ENCODE results near the gene GPR107. TPM values are rescaled to one million over a fixed set of nuclear protein-coding genes. Genes with fewer than 3 reads are reported as not detected.
A peak's percentile ranks its signal among the peaks of the same experiment; 100 is the strongest.

The GPR107 gene
- total RNA-seq, 1 donor from 2014 or later, result 25.5 TPM

- no peaks in the 10 kb centered on the region for H3K27me3 ChIP-seq
- no peak for DNase-seq (ENCODE audit: extremely low spot score in 2 of 2)
- TF ChIP-seq POLR2AphosphoS5 (IDR thresholded peaks at IDR 0.05; ENCODE audit: insufficient read depth in 1 of 2, low read depth in 1 of 2), result no peak
- no peaks in the 10 kb centered on the region for H3K9me3 ChIP-seq
- H3K27ac ChIP-seq, result no peak overlapping the region
- no peak overlapping the region for H3K4me3 ChIP-seq
- intact Hi-C loops (cut with DNase I), result no loop called here
- peaks cover 0 to 8% of the 10 kb centered on the region in 2 donors for H3K36me3 ChIP-seq
- H3K4me1 ChIP-seq, result peaks cover 20% of the 10 kb centered on the region
Measured at GRCh38 chr9:130116346-130116745, 62.6 kb downstream of the GPR107 start.

GRCh38 chr9:130117376-130117775 is 63.7 kb downstream of the GPR107 start:
- no peak for TF ChIP-seq POLR2A (IDR thresholded peaks at IDR 0.05)
- TF ChIP-seq CTCF (IDR thresholded peaks at IDR 0.05), result no peak
- TF ChIP-seq POLR2AphosphoS5 (IDR thresholded peaks at IDR 0.05; ENCODE audit: insufficient read depth in 1 of 2, low read depth in 1 of 2), result no peak
- H3K9me3 ChIP-seq, result no peaks in the 10 kb centered on the region
- peaks cover 20% of the 10 kb centered on the region for H3K4me1 ChIP-seq
- intact Hi-C loops (cut with DNase I), result no loop called here
- no peak for DNase-seq (ENCODE audit: extremely low spot score in 2 of 2)
- no peak overlapping the region for H3K4me3 ChIP-seq
- H3K36me3 ChIP-seq, result peaks cover 0 to 14% of the 10 kb centered on the region in 2 donors
- peak overlapping the region; percentile 56 for H3K27ac ChIP-seq
- H3K27me3 ChIP-seq, result no peaks in the 10 kb centered on the region

GRCh38 chr9:130117816-130118632 is 64.3 kb downstream of the GPR107 start:
- Histone ChIP-seq H3K4me1 (peaks cover 20% of the 10 kb centered on the region), H3K27ac (peak overlapping the region; percentile 56), H3K36me3 (peaks cover 0 to 21% of the 10 kb centered on the region in 2 donors)

GRCh38 chr9:130118841-130119518 is 65.3 kb downstream of the GPR107 start:
- Histone ChIP-seq H3K27ac (peak overlapping the region; percentile 56), H3K36me3 (peaks cover 0 to 21% of the 10 kb centered on the region in 2 donors), H3K4me3 (no peak overlapping the region), H3K9me3 (no peaks in the 10 kb centered on the region), H3K27me3 (no peaks in the 10 kb centered on the region), H3K4me1 (peaks cover 20% of the 10 kb centered on the region)
- intact Hi-C loops (cut with DNase I), result no loop called here
- DNase-seq (ENCODE audit: extremely low spot score in 2 of 2), result no peak
- TF ChIP-seq CTCF (IDR thresholded peaks at IDR 0.05), result no peak
- TF ChIP-seq POLR2AphosphoS5 (IDR thresholded peaks at IDR 0.05; ENCODE audit: insufficient read depth in 1 of 2, low read depth in 1 of 2), result peak in 1 of 2 donors; percentile 19

More at GRCh38 chr9:130117816-130118632, 64.3 kb downstream of the GPR107 start:
- DNase-seq (ENCODE audit: extremely low spot score in 2 of 2), result no peak
- TF ChIP-seq POLR2AphosphoS5 (IDR thresholded peaks at IDR 0.05; ENCODE audit: insufficient read depth in 1 of 2, low read depth in 1 of 2) (no peak), POLR2A (IDR thresholded peaks at IDR 0.05) (no peak), CTCF (IDR thresholded peaks at IDR 0.05) (no peak)
- intact Hi-C loops (cut with DNase I), result no loop called here
- Histone ChIP-seq H3K27me3 (no peaks in the 10 kb centered on the region), H3K9me3 (no peaks in the 10 kb centered on the region), H3K4me3 (no peak overlapping the region)

GRCh38 chr9:130119519-130120298 is 66.0 kb downstream of the GPR107 start:
- no peak overlapping the region for H3K27ac ChIP-seq
- intact Hi-C loops (cut with DNase I), result no loop called here

More at GRCh38 chr9:130119519-130120298, 66.0 kb downstream of the GPR107 start:
- Histone ChIP-seq H3K4me3 (no peak overlapping the region), H3K27me3 (no peaks in the 10 kb centered on the region), H3K9me3 (no peaks in the 10 kb centered on the region), H3K4me1 (peaks cover 20% of the 10 kb centered on the region), H3K36me3 (peaks cover 0 to 21% of the 10 kb centered on the region in 2 donors)
- TF ChIP-seq POLR2A (IDR thresholded peaks at IDR 0.05) (no peak), CTCF (IDR thresholded peaks at IDR 0.05) (no peak), POLR2AphosphoS5 (IDR thresholded peaks at IDR 0.05; ENCODE audit: insufficient read depth in 1 of 2, low read depth in 1 of 2) (no peak)
- no peak for DNase-seq (ENCODE audit: extremely low spot score in 2 of 2)
